AG04449 (cell line): ENCODE measurements around the gene ASPG.

Experiments used
- CTCF ChIA-PET: fragments of 350-600 bp; formaldehyde crosslinking; extraction: SDS; loops from one replicate; lab custom pipeline; 2021; ENCODE audit warnings: antibody characterized with exemption; lab: Yijun Ruan, JAX
- POLR2A ChIA-PET: fragments of 400-600, 350-600 bp; formaldehyde crosslinking; extraction: SDS; loops from one replicate; lab custom pipeline; 2020; ENCODE audit warnings: antibody characterized with exemption, inconsistent platforms; lab: Yijun Ruan, JAX
- DNase-seq: peaks from one replicate; pipeline ENCODE4 v3.0.0-alpha.2; 2010; ENCODE audit warnings: low read depth, low spot score
- H3K4me3 ChIP-seq: 2 replicates; pipeline ENCODE4 v1.5.1; 2011; ENCODE audit warnings: low read depth, mild to moderate bottlenecking, control low read depth, low read length
- CTCF ChIP-seq: IDR thresholded peaks from one replicate; pipeline ENCODE4 v1.5.1; 2011; ENCODE audit warnings: mild to moderate bottlenecking, moderate library complexity, low read length, control low read depth, inconsistent platforms; ENCODE audit not compliant: insufficient read depth; ENCODE audit errors: missing control alignments

ASPG gene

GRCh38 chr14:104090071-104090748 lies 4.7 kb downstream of the ASPG start:
- CTCF ChIA-PET = interaction anchor here (1.4 kb wide), 1 partner anchor 13 kb away, joined by 6 read pairs; no protein-coding TSS in a partner anchor
- TF ChIP-seq CTCF = no peak
- no peak for DNase-seq
- no peak overlapping the region for H3K4me3 ChIP-seq
- POLR2A ChIA-PET = no interaction called here

- H3K4me3 ChIP-seq = no peak overlapping the region
- POLR2A ChIA-PET = no interaction called here
- TF ChIP-seq CTCF = no peak
- DNase-seq = no peak
- CTCF ChIA-PET = interaction anchor here (1.4 to 2.4 kb wide), 2 partner anchors 13 to 14 kb away, joined by 6 to 7 read pairs; no protein-coding TSS in a partner anchor
Observed at GRCh38 chr14:104091061-104091926, 5.8 kb downstream of the ASPG start.

- DNase-seq = no peak
- no peak for TF ChIP-seq CTCF
- POLR2A ChIA-PET = no interaction called here
- H3K4me3 ChIP-seq = no peak overlapping the region
- CTCF ChIA-PET = interaction anchor here (2.4 to 4.1 kb wide), 2 partner anchors 14 to 547 kb away, joined by 7 to 18 read pairs; no protein-coding TSS in a partner anchor
Observed at GRCh38 chr14:104091927-104092771, 6.6 kb downstream of the ASPG start.

GRCh38 chr14:104092931-104093365 lies 7.4 kb downstream of the ASPG start:
- no peak overlapping the region for H3K4me3 ChIP-seq
- TF ChIP-seq CTCF = no peak
- DNase-seq = no peak
- CTCF ChIA-PET = interaction anchor here (1.5 to 4.1 kb wide), 4 partner anchors 8 to 547 kb away, joined by 3 to 18 read pairs (median 8); partner anchors contain the start of gene ASPG
- POLR2A ChIA-PET = no interaction called here

GRCh38 chr14:104093366-104094055 lies 8.0 kb downstream of the ASPG start:
- no peak for DNase-seq
- H3K4me3 ChIP-seq = no peak overlapping the region
- CTCF ChIA-PET = interaction anchor here (0.8 to 4.1 kb wide), 13 partner anchors 8 to 553 kb away, joined by 3 to 18 read pairs (median 4); partner anchors contain the start of gene ASPG
- POLR2A ChIA-PET = no interaction called here
- no peak for TF ChIP-seq CTCF
